Measurements from ENCODE around the gene SCN5A.

SCN5A gene

DNA sequence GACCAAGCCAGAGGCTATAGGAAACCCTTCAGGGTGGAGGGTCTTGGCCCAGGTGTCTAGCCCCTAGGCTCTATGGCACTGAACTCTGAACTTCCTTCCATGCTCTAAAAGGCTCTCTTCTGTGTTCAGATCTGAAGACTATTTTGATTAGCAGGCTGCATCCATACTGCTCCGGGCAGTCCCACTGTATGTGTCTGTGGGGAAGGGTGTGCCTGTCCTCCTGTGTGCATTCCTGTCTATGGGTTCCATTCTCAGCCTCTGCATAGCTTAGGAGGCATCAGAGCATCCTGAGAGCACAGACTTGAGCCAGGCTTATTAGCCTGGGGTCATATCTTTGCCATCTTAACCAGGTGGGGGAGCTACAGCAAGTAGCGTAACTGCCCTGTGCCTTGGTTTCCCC is 115.3 kb downstream of the SCN5A start:
- no peak for DNase-seq

DNA sequence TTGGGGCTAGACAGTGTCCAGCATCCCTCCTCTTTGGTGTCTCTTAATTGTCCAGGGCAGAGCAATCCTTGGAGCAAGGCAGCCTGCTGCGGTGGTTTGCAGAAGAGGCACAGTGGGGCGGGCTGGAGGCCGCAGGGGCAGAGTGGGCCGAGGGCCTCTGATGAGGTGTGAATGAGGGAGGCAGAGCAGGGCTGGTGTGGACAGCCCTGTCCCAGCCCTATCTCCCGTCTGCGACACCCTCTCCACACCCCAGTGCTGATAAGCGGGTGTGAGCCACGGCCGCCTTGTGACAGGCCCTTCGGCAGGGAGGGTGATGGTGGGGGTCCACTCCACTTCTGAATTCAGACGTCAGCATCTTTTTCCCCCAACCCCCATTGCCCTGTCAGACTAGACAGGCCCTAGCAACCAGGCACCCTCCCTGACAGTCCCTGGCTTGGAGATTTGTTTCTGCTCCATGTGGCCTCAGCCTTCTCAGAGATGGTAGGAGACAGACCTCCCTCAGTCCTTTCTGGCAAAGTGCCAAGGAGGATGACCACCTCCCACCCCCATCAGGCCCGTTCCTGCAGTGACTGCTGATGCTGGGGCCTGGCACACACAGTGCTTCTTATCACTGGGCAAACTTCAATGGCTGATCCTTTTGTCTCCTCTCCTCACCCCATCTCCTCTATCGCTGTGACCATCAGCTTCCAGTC is 116.1 kb downstream of the SCN5A start:
- DNase-seq: no peak

DNA sequence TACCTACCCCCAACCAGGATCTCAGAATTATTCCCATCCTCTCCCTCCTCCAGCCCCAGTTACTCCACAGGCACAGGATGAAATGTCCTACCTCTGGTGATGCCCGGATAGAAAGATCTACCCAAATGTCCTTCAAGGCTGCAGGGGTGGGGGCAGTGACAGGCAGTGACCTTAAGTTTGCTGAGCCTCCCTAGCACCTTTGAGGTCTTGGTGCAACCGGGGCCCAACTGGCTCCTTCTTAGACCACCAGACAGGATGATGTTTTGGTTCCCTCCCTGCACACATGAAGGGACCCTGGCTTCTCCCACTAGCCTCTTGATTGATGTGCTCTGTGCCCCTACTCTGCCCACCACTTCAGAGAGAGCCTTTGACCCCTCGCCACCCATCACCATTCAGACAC is 117.0 kb downstream of the SCN5A start:
- no peak for DNase-seq

DNA sequence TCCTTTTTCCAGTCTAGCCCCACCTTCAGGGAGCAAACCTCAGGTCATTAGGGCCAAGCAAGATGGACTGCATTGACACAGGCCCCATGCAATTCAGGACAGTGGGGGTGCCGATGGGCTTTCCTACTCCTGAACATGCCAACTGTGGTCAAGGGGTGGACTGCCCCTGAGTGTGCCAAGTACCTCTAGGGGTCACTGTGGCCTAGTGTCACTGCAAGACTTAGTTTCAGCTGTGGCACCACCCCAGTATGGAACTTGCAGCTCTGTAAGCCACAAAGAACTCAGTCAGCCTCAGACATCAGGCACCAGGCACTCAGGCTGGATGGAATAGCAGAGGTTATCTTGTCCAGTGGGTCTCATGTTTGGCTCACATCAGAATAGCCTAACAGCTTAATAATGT is 121.0 kb downstream of the SCN5A start:
- no peak for DNase-seq

DNA sequence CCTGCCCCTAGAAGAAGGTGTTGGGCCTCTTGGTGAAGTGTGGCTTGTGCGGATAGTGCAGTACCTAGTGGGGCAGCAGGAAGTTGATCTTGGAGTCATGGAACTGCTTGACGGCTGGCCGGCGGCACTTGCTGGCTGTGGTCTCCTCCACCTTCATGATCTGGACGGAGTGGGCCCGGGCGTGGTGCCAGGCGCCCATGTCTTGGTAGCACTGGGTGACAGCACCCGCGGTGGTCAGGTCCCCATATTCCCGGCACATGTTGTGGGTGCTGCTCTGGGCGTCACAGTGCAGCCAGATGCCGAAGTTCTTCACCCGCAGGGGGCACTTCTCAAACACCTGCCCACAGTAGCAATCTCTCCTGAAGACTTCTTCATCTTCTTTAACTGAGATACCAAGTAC is 122.7 kb downstream of the SCN5A start:
- no peak for DNase-seq

DNA sequence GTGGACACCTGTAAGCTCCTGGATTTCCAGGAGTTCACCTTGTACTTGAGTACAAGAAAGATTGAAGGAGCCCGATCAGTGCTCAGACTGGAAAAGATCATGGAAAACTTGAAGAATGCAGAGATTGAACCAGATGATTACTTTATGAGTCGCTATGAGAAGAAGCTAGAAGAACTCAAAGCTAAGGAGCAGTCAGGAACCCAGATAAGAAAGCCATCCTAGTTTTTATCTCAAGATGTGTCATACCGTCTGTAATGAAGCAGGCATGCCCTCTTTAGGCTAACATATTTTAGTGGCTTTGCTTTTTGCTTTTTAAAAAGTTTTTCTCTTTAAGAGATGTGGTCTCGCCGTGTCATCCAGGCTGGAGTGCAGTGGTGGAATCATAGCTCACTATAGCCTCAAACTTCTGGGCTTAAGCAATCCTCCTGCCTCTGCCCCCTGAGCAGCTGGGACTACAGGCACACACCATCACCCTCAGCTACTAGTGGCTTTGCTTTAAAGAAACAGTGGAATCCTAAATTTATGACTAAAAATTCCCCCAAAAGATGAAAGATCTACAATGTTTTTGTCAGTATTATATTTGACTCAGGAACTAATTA is 125.2 kb downstream of the SCN5A start:
- no peak for DNase-seq

DNA sequence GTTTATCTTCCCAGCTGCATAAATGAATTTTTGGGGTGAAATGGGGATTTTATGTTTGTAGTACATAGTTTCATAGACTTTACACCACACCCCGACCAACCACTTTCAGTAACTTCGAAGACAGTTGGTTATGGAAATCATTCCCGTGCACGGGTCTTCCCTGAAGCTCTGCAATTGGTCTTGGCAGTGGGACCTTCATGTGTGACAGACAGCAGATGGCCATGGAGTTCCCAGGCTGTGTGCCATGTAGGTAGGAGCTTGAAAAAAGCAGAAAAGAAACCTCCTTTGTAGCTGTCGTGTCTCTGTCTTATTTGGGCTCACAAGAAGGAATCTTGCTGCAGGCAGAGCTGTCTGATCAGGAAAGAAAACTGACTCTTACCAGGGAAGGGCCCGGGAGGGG is 127.5 kb downstream of the SCN5A start:
- no peak for DNase-seq

DNA sequence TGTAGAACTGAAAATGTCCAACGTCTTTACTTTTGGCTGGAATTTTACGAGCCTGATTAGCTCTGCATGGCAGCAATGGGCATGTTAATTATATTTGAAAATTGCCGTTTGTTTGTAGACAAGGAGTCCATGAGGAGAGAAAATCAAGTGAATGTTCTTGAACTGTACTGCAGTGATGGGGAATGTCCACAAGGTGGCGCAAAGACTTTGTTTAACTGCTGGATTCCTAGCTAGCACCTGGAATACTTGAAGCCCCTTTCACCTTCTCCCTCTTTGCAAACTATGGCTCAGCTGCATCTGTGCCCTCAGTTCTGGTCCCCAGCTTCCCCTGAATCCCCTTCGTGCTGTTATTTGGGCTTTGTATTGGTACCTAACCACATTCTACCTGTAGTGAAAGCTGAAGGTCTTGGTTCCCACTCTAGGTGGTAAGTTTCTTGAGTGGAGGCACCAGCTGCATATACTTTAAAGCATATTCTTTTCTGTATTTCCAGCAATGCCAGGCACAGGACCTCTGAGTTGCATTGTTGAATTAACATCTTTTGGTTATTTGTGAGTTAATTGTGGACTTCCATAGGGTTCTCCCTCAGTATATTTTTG is 128.0 kb downstream of the SCN5A start:
- DNase-seq: peak in 4 of 5 experiments; percentile 29 to 64 (median 40)

DNA sequence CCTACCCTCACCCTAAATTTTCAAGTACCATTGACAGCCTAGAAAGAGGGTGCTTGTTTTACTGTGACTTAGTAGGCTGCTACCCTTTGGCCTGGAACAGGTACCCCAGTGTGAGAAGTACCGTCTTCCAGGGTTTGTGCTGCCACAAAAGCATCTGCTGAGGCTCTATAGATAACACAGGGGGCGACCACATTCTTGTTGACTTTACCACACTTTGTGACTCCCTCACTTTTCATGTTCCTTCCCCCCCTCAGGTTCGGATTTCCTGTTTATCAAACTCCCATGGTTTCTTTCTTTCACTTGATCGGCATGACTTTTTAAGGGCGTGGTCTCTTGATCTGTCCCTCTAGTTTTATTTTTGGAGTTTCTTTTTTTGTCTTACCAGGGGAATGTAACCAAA is 129.8 kb downstream of the SCN5A start:
- peak in 2 of 5 experiments; percentile 54 to 66 for DNase-seq

DNA sequence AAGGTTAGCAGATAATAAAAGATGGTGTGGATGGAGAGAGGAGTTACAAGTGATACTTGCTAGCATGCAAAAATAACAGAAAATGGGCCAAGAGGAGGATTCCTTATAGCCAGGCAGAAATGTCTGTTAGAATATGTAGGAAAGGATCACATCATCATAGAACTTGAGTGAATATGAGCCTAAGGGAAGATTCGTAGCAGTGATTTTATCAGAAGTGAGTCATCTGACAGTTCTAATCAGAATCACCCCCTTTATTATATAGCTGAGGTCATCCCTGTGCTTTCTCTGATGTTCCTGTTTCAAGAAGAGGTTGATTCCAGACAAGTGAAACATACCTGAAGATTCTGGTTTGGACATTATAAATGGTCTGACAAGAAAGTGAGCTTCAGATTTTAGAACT is 130.5 kb downstream of the SCN5A start:
- no peak for DNase-seq

DNA sequence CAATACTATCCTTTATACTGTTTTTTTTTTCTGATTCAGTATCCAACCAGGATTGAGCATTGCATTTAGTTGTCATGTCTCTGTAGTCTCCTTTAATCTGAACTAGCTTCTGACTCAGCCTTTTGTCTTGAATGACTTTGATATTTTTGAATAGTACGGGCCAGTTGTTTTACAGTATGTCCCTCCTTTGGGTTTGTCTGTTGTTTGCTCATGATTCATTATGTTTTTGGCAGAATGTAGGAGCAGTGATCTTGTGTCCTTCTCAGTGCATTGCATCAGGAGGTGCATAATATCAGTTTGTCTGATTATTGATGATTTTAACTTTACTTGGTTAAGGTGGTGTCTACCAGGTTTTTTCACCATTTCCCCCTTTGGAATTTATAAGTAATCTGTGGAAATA is 132.8 kb downstream of the SCN5A start:
- DNase-seq: no peak

DNA sequence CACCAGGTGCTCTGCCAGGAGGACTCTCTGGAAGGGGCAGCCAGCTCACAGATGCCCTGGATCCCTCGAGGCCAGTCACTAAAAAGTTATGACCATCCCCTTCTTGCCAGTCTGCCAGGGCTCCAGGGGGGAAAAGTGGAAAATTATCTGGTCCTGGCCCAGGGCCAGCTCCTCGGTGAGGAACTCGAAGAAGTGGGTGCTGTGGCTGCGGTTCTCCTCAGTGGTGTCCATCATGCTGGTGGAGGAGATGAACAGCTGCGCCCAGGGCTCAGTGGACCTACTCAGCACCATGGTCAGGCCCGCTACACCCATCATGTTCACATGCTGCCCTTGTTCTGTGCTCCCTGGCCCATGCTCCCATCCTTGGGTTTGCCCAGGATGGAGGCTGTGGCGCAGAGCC is 134.1 kb downstream of the SCN5A start:
- DNase-seq: no peak

DNA sequence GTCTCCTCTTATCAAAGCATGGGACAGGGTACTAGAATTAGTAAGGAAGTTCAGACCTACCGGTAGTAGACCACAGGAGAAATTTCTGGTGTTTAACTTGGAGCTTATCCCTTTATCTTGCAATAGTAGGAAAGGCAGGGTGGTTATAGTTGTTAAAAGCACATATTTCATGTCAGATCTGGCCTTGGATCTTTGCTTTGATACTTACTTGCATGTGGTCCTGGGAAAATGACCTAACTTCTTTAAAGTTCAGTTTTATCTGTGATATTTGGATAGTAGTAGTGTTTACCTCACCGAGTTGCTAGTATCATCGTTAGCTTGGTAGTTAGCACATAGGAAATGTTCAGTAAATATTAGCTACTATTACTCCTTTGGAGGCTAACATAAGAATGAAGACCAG is 137.9 kb downstream of the SCN5A start:
- no peak for DNase-seq

DNA sequence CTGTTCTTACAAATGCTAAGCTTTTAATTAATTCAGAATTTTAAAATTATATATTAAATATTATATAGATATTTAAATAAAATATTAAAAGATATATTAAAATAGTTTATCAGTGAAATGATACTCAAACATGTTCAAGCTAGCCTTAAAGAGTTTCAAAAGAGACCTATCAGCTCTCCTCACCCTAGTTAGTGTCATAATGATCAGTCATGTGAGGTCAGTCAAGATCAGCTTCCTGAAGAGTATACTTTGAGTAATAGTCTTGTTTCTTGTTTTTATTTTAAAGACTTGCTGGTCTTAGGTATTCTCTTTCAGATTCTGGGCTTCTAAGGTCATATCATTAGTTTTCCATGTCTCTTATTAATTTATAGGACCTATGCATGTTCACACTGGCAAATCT is 138.9 kb downstream of the SCN5A start:
- no peak for DNase-seq

DNA sequence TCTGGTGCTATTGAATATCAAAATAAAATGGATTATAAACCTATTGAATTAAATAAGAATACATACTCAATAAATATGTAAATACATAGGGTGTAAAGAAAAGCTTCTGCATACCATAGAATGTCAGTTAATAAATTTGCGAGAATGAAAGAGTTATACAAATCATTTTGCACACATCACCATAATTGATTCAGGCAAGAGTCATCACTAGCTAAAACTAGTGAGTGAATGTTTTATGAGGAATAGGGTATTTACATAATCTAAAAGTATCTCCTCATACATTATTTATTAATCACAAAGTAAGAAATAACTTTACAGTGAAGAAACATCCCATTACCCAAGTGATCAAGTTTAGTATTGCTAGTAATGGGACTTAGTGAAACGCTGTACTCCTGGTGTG is 139.8 kb downstream of the SCN5A start:
- DNase-seq: no peak

DNA sequence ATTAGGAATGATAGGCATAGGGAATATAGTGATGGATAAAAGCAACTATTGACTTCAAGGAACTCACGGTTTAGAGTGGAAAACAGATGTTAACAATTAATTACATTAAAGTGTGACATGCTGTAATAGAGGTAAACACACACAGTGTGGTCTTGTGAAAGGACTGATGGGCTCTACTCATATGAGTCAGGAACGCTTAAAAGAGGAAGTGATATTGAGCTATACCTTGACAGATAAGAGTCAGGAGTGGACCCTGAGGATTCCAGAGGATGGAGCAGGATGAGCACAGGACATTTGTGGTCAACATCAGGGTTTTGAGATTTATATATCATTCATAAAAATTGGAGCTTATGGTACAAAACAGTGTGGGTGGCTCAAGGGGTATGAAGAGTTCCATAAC is 142.4 kb downstream of the SCN5A start:
- no peak for DNase-seq

DNA sequence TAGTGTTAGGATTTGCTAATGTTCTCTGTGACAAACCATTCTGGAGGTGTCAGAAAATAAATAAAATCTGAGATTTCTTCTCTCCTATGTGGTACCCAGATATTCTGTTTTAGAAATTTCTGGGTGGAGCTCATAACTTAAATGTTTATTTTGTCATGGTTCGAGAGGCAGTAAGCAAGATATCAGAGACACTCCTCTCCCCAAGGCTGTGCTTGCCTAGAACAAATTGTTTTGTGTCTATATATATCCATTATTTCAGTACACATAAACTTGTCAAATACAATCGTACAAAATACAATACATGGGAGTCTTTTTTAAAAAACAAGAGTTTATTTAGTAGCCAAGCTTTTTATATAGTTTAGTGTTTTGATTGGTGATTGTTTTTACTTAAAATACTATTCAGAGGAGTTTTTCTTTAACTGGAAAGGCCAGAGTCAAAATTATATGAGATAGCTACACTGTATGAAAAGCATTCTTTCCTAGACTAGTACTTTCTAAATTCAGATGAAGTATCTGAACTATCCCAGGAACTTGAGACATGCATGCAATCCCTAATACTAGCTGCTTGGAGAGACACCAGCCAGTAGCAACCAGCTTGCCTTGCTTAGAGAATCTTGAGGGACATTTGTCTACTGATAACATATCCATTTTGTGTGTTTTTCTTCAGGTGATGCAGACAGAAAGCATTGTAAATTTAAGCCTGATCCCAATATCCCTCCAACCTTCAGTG is 148.6 kb downstream of the SCN5A start:
- no peak for DNase-seq
